ENCODE data around the gene LEFTY2. TPM values are rescaled to one million over a fixed set of nuclear protein-coding genes. Genes with fewer than 3 reads are reported as not detected.
"Not testable (repeated sequence)": the region's sequence is repeated elsewhere in the genome, so short reads cannot be mapped to it uniquely, and the experiment has no call there.

LEFTY2 gene
- total and polyA plus RNA-seq, 2 donors = 0.34 to 3.9 TPM

- H3K36me3 ChIP-seq (ENCODE audit: insufficient read depth); H3K27ac ChIP-seq (ENCODE audit: low read depth); H3K4me3 ChIP-seq (ENCODE audit: low read depth, low read length); H3K4me1 ChIP-seq (ENCODE audit: insufficient read depth); DNase-seq (ENCODE audit: extremely low spot score): not testable (repeated sequence)
- 93% methylated on average over 28 of the region's 28 CpGs for WGBS
These were observed 28.7 kb upstream of the LEFTY2 start for GRCh38 chr1:225969751-225970150.

- no peaks in the 10 kb centered on the region for H3K36me3 ChIP-seq (ENCODE audit: insufficient read depth)
- no peak overlapping the region for H3K4me3 ChIP-seq (ENCODE audit: low read depth, low read length)
- H3K4me1 ChIP-seq (ENCODE audit: insufficient read depth) = no peaks in the 10 kb centered on the region
- no peak for DNase-seq (ENCODE audit: extremely low spot score)
- 71% methylated on average over 5 of the region's 5 CpGs for WGBS
- H3K27ac ChIP-seq (ENCODE audit: low read depth) = no peak overlapping the region
These were observed 24.2 kb upstream of the LEFTY2 start for GRCh38 chr1:225965231-225965630.

GRCh38 chr1:225963735-225964530 lies 22.9 kb upstream of the LEFTY2 start:
- DNase-seq (ENCODE audit: extremely low spot score) = no peak
- no peak overlapping the region for H3K27ac ChIP-seq (ENCODE audit: low read depth)
- no peaks in the 10 kb centered on the region for H3K4me1 ChIP-seq (ENCODE audit: insufficient read depth)
- 93% methylated on average over 15 of the region's 15 CpGs for WGBS
- no peaks in the 10 kb centered on the region for H3K36me3 ChIP-seq (ENCODE audit: insufficient read depth)
- no peak overlapping the region for H3K4me3 ChIP-seq (ENCODE audit: low read depth, low read length)

GRCh38 chr1:225962440-225962975 lies 21.5 kb upstream of the LEFTY2 start:
- no peak overlapping the region for H3K4me3 ChIP-seq (ENCODE audit: low read depth, low read length)
- H3K4me1 ChIP-seq (ENCODE audit: insufficient read depth) = no peaks in the 10 kb centered on the region
- H3K36me3 ChIP-seq (ENCODE audit: insufficient read depth) = no peaks in the 10 kb centered on the region
- no peak for DNase-seq (ENCODE audit: extremely low spot score)
- 27% methylated on average over 21 of the region's 21 CpGs for WGBS
- no peak overlapping the region for H3K27ac ChIP-seq (ENCODE audit: low read depth)

- no peaks in the 10 kb centered on the region for H3K4me1 ChIP-seq (ENCODE audit: insufficient read depth)
- 66% methylated on average over 20 of the region's 20 CpGs for WGBS
- no peak overlapping the region for H3K27ac ChIP-seq (ENCODE audit: low read depth)
- no peak overlapping the region for H3K4me3 ChIP-seq (ENCODE audit: low read depth, low read length)
- no peak for DNase-seq (ENCODE audit: extremely low spot score)
- H3K36me3 ChIP-seq (ENCODE audit: insufficient read depth) = no peaks in the 10 kb centered on the region
These were observed 20.8 kb upstream of the LEFTY2 start for GRCh38 chr1:225961659-225962439.

- 81% methylated on average over 3 of the region's 3 CpGs for WGBS
- no peak overlapping the region for H3K4me3 ChIP-seq (ENCODE audit: low read depth, low read length)
- H3K27ac ChIP-seq (ENCODE audit: low read depth) = no peak overlapping the region
- no peaks in the 10 kb centered on the region for H3K4me1 ChIP-seq (ENCODE audit: insufficient read depth)
- no peak for DNase-seq (ENCODE audit: extremely low spot score)
- H3K36me3 ChIP-seq (ENCODE audit: insufficient read depth) = no peaks in the 10 kb centered on the region
These were observed 17.0 kb upstream of the LEFTY2 start for GRCh38 chr1:225958041-225958440.

- no peak for DNase-seq (ENCODE audit: extremely low spot score)
- Histone ChIP-seq H3K27ac (ENCODE audit: low read depth) (no peak overlapping the region), H3K4me1 (ENCODE audit: insufficient read depth) (no peaks in the 10 kb centered on the region), H3K4me3 (ENCODE audit: low read depth, low read length) (no peak overlapping the region), H3K36me3 (ENCODE audit: insufficient read depth) (no peaks in the 10 kb centered on the region)
- WGBS = 77% methylated on average over 1 of the region's 1 CpG
These were observed 13.7 kb upstream of the LEFTY2 start for GRCh38 chr1:225954753-225955152.

GRCh38 chr1:225953315-225953714 lies 12.3 kb upstream of the LEFTY2 start:
- Histone ChIP-seq H3K36me3 (ENCODE audit: insufficient read depth) (no peaks in the 10 kb centered on the region), H3K4me3 (ENCODE audit: low read depth, low read length) (no peak overlapping the region), H3K27ac (ENCODE audit: low read depth) (no peak overlapping the region), H3K4me1 (ENCODE audit: insufficient read depth) (no peaks in the 10 kb centered on the region)
- no peak for DNase-seq (ENCODE audit: extremely low spot score)
- 84% methylated on average over 4 of the region's 4 CpGs for WGBS

- no peak for DNase-seq (ENCODE audit: extremely low spot score)
- Histone ChIP-seq H3K4me3 (ENCODE audit: low read depth, low read length) (no peak overlapping the region), H3K36me3 (ENCODE audit: insufficient read depth) (no peaks in the 10 kb centered on the region), H3K4me1 (ENCODE audit: insufficient read depth) (no peaks in the 10 kb centered on the region), H3K27ac (ENCODE audit: low read depth) (no peak overlapping the region)
- 59% methylated on average over 9 of the region's 9 CpGs for WGBS
These were observed 10.0 kb upstream of the LEFTY2 start for GRCh38 chr1:225950905-225951497.

GRCh38 chr1:225949041-225949440 lies 8.0 kb upstream of the LEFTY2 start:
- no peak overlapping the region for H3K27ac ChIP-seq (ENCODE audit: low read depth)
- WGBS = 62% methylated on average over 6 of the region's 6 CpGs
- DNase-seq (ENCODE audit: extremely low spot score) = no peak

GRCh38 chr1:225946803-225947202 lies 5.8 kb upstream of the LEFTY2 start:
- WGBS = 98% methylated on average over 5 of the region's 5 CpGs
- no peak for DNase-seq (ENCODE audit: extremely low spot score)
- no peaks in the 10 kb centered on the region for H3K36me3 ChIP-seq (ENCODE audit: insufficient read depth)
- no peak overlapping the region for H3K4me3 ChIP-seq (ENCODE audit: low read depth, low read length)
- no peak overlapping the region for H3K27ac ChIP-seq (ENCODE audit: low read depth)
- peaks cover 1% of the 10 kb centered on the region for H3K4me1 ChIP-seq (ENCODE audit: insufficient read depth)

More at GRCh38 chr1:225949041-225949440, 8.0 kb upstream of the LEFTY2 start:
- Histone ChIP-seq H3K4me3 (ENCODE audit: low read depth, low read length) (no peak overlapping the region), H3K4me1 (ENCODE audit: insufficient read depth) (peaks cover 1% of the 10 kb centered on the region), H3K36me3 (ENCODE audit: insufficient read depth) (no peaks in the 10 kb centered on the region)

GRCh38 chr1:225946082-225946620 lies 5.1 kb upstream of the LEFTY2 start:
- H3K27ac ChIP-seq (ENCODE audit: low read depth) = no peak overlapping the region
- no peak for DNase-seq (ENCODE audit: extremely low spot score)

GRCh38 chr1:225945564-225945963 lies 4.5 kb upstream of the LEFTY2 start:
- H3K4me1 ChIP-seq (ENCODE audit: insufficient read depth) = peaks cover 1% of the 10 kb centered on the region
- WGBS = 90% methylated on average over 4 of the region's 4 CpGs
- no peak overlapping the region for H3K27ac ChIP-seq (ENCODE audit: low read depth)
- H3K36me3 ChIP-seq (ENCODE audit: insufficient read depth) = no peaks in the 10 kb centered on the region
- no peak overlapping the region for H3K4me3 ChIP-seq (ENCODE audit: low read depth, low read length)
- DNase-seq (ENCODE audit: extremely low spot score) = no peak

More at GRCh38 chr1:225946082-225946620, 5.1 kb upstream of the LEFTY2 start:
- WGBS = 82% methylated on average over 4 of the region's 4 CpGs
- Histone ChIP-seq H3K4me1 (ENCODE audit: insufficient read depth) (peaks cover 1% of the 10 kb centered on the region), H3K36me3 (ENCODE audit: insufficient read depth) (no peaks in the 10 kb centered on the region), H3K4me3 (ENCODE audit: low read depth, low read length) (no peak overlapping the region)
